ENCODE data around the gene PCBP1. TPM values are rescaled to one million over a fixed set of nuclear protein-coding genes. Genes with fewer than 3 reads are reported as not detected.

The PCBP1 gene
- total RNA-seq, 1 donor from 2014 or later, result 301 TPM

DNA sequence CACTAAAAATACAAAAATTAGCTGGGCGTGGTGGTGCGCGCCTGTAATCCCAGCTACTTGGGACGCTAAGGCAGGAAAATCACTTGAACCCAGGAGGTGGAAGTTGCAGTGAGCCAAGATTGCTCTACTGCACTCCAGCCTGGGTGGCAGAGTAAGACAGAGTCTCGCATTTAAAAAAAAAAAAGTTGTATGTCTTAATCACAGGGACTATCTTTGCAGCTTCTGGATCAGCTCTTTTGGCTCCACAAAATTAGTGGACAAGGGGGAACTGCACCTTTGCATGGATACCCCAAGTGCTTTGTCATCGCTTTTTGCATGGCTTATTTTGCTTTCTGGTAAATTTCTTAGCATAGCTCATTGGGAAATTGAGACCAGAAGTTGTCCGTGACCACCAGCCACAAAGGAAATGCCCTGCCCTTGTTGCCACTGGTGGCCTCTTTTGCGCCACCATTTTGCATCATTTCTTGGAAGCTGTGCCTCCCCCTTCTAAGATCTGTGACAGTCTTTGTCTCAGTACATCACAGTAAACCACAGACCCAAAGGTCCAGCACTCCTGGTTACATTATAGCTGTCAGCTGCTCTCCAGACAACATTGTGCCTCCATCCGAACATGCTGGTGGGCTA is 43.9 kb upstream of the PCBP1 start:
- H3K4me1 Mint-ChIP-seq (ENCODE audit: low read depth, unreplicated experiment), result no peaks in the 10 kb centered on the region
- no peak overlapping the region for H3K4me3 Mint-ChIP-seq (ENCODE audit: unreplicated experiment)
- H3K27me3 Mint-ChIP-seq (ENCODE audit: unreplicated experiment), result peaks cover 2% of the 10 kb centered on the region
- no peak overlapping the region for H3K27ac Mint-ChIP-seq (ENCODE audit: unreplicated experiment)
- TF ChIP-seq, protein P1, sequence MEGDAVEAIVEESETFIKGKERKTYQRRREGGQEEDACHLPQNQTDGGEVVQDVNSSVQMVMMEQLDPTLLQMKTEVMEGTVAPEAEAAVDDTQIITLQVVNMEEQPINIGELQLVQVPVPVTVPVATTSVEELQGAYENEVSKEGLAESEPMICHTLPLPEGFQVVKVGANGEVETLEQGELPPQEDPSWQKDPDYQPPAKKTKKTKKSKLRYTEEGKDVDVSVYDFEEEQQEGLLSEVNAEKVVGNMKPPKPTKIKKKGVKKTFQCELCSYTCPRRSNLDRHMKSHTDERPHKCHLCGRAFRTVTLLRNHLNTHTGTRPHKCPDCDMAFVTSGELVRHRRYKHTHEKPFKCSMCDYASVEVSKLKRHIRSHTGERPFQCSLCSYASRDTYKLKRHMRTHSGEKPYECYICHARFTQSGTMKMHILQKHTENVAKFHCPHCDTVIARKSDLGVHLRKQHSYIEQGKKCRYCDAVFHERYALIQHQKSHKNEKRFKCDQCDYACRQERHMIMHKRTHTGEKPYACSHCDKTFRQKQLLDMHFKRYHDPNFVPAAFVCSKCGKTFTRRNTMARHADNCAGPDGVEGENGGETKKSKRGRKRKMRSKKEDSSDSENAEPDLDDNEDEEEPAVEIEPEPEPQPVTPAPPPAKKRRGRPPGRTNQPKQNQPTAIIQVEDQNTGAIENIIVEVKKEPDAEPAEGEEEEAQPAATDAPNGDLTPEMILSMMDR (IDR thresholded peaks at IDR 0.05; ENCODE audit: partially characterized antibody, unreplicated experiment), result no peak
- no peaks in the 10 kb centered on the region for H3K36me3 Mint-ChIP-seq (ENCODE audit: unreplicated experiment)
- H3K9me3 Mint-ChIP-seq (ENCODE audit: unreplicated experiment), result no peaks in the 10 kb centered on the region
- DNase-seq, result no peak

DNA sequence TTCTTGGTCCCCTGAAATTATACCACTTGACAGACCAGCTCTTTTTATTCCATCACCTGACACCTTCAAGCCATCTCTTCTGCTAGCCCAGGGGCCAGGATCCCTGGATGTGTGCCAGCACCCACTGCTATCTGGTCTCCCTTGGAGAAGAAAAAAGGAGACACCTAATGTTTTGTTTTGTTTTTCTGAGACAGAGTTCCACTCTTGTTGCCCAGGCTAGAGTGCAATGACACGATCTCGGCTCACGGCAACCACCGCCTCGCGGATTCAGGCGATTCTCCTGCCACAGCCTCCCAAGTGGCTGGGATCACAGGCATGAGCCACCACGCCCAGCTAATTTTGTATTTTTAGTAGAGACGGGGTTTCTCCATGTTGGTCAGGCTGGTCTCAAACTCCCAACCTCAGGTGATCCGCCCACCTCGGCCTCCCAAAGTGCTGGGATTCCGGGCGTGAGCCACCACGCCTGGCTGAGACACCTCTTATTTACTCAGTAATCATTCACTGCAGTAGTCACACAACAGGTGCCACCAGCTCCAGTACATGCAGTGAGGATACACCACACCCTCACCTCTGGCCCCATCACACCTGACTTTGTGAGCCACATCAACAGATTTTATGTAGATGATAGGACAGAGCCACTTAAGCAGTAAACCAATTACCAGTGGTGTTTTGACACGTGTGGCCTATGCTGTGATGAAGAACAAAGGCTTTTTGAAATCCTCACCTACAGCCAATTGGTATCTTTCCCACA is 42.8 kb upstream of the PCBP1 start:
- no peak for DNase-seq
- no peaks in the 10 kb centered on the region for H3K36me3 Mint-ChIP-seq (ENCODE audit: unreplicated experiment)
- TF ChIP-seq, protein P1 (IDR thresholded peaks at IDR 0.05; ENCODE audit: partially characterized antibody, unreplicated experiment), result no peak
- H3K4me1 Mint-ChIP-seq (ENCODE audit: low read depth, unreplicated experiment), result no peaks in the 10 kb centered on the region
- no peaks in the 10 kb centered on the region for H3K9me3 Mint-ChIP-seq (ENCODE audit: unreplicated experiment)
- no peak overlapping the region for H3K27ac Mint-ChIP-seq (ENCODE audit: unreplicated experiment)
- peaks cover 2% of the 10 kb centered on the region for H3K27me3 Mint-ChIP-seq (ENCODE audit: unreplicated experiment)
- no peak overlapping the region for H3K4me3 Mint-ChIP-seq (ENCODE audit: unreplicated experiment)

DNA sequence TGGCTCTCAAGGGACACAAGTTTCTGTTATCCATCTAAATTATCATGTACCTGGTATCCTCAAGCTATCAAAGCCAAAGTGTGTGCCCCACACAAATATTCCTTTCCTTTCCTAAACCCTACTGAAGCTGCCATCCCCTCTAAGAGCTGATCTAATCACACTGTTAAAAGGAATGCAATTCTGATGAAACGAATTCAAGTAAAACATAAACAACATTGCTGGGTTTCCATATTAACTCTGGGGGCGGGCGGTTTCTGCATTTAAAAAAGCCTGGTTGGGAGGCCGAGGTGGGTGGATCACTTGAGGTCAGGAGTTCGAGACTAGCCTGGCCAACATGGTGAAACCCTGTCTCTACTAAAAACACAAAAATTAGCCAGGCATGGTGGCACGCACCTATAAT is 41.9 kb upstream of the PCBP1 start:
- no peaks in the 10 kb centered on the region for H3K4me1 Mint-ChIP-seq (ENCODE audit: low read depth, unreplicated experiment)
- H3K27me3 Mint-ChIP-seq (ENCODE audit: unreplicated experiment), result peaks cover 2% of the 10 kb centered on the region
- no peak overlapping the region for H3K4me3 Mint-ChIP-seq (ENCODE audit: unreplicated experiment)
- H3K36me3 Mint-ChIP-seq (ENCODE audit: unreplicated experiment), result no peaks in the 10 kb centered on the region
- no peaks in the 10 kb centered on the region for H3K9me3 Mint-ChIP-seq (ENCODE audit: unreplicated experiment)
- H3K27ac Mint-ChIP-seq (ENCODE audit: unreplicated experiment), result no peak overlapping the region
- TF ChIP-seq, protein P1 (IDR thresholded peaks at IDR 0.05; ENCODE audit: partially characterized antibody, unreplicated experiment), result no peak
- no peak for DNase-seq

DNA sequence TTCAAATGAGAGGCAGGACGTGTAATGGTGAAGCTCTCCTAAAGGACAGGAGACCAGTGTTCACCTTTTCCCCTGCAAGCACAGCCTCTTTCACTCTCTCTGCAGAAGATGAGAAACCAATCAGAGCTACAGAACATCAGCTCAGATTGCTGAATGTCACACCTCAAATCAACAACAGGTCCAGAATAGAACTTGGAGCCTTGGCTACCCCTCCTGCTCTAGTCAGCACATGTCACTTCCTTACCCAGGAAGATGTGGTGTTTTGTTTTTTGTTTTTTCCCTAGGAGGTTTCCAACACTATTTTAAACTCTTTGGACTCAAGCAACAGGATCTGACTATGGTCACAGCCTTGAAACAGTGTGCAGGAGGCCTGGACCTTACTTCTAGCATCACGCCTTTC is 41.3 kb upstream of the PCBP1 start:
- Mint-ChIP-seq H3K27ac (ENCODE audit: unreplicated experiment) (no peak overlapping the region), H3K36me3 (ENCODE audit: unreplicated experiment) (no peaks in the 10 kb centered on the region), H3K4me3 (ENCODE audit: unreplicated experiment) (no peak overlapping the region), H3K9me3 (ENCODE audit: unreplicated experiment) (no peaks in the 10 kb centered on the region), H3K27me3 (ENCODE audit: unreplicated experiment) (peaks cover 2% of the 10 kb centered on the region), H3K4me1 (ENCODE audit: low read depth, unreplicated experiment) (no peaks in the 10 kb centered on the region)
- no peak for DNase-seq
- TF ChIP-seq, protein P1 (IDR thresholded peaks at IDR 0.05; ENCODE audit: partially characterized antibody, unreplicated experiment), result no peak

GRCh38 chr2:70046534-70046933 is 40.7 kb upstream of the PCBP1 start:
- Mint-ChIP-seq H3K27ac (ENCODE audit: unreplicated experiment) (no peak overlapping the region), H3K4me3 (ENCODE audit: unreplicated experiment) (no peak overlapping the region), H3K9me3 (ENCODE audit: unreplicated experiment) (no peaks in the 10 kb centered on the region), H3K4me1 (ENCODE audit: low read depth, unreplicated experiment) (no peaks in the 10 kb centered on the region), H3K36me3 (ENCODE audit: unreplicated experiment) (no peaks in the 10 kb centered on the region), H3K27me3 (ENCODE audit: unreplicated experiment) (peaks cover 2% of the 10 kb centered on the region)
- no peak for DNase-seq
- TF ChIP-seq, protein P1 (IDR thresholded peaks at IDR 0.05; ENCODE audit: partially characterized antibody, unreplicated experiment), result no peak

Data from glutamatergic neuron (in vitro differentiated cells).